ENCODE measurements around the gene UGT1A7.

UGT1A7 gene

DNA sequence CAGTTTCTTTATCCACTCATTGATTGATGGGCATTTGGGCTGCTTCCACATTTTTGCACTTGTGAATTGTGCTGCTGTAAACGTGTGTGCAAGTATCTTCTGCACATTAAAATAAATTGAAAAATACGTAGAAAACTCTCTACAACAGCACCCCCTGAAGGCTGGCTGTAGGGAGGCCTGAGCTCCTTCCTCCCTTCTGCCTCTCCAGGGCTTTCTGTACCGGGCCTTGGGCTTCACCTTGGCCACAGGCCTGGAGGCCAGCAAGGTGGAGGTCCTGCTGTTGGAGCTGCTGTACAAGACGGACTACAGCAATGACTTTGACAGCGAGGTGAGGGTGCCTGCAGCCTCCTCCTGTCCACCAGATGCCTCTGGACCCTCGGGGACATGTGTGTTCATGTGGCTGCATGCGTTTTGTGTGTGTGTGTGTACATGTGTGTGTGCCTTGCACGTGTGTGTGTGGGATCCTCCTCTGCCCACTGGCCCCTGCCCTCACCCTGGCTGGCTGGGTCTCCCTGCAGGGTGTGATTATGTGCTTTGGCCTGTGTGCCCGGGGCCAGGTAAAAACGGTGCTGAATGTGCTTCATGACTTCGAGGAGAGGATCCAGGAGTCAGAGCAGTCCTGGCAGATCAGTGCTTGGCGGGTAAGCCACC, 125.6 kb downstream of the UGT1A7 start:
- H3K27ac ChIP-seq (ENCODE audit: low read depth, low read length) = no peak overlapping the region
- H3K4me2 ChIP-seq (ENCODE audit: low read length) = no peak overlapping the region
- H3K9me3 ChIP-seq (ENCODE audit: control insufficient read depth, insufficient read depth, low read length) = no peaks in the 10 kb centered on the region
- no peaks in the 10 kb centered on the region for H3K36me3 ChIP-seq (ENCODE audit: control insufficient read depth, low read length)
- no peaks in the 10 kb centered on the region for H3F3A ChIP-seq (ENCODE audit: control insufficient read depth, insufficient read depth)
- no peaks in the 10 kb centered on the region for H3K79me2 ChIP-seq (ENCODE audit: control insufficient read depth, low read length)
- no peaks in the 10 kb centered on the region for H4K20me1 ChIP-seq (ENCODE audit: control insufficient read depth, insufficient read depth, low read depth, low read length)
- TF ChIP-seq, protein P1, sequence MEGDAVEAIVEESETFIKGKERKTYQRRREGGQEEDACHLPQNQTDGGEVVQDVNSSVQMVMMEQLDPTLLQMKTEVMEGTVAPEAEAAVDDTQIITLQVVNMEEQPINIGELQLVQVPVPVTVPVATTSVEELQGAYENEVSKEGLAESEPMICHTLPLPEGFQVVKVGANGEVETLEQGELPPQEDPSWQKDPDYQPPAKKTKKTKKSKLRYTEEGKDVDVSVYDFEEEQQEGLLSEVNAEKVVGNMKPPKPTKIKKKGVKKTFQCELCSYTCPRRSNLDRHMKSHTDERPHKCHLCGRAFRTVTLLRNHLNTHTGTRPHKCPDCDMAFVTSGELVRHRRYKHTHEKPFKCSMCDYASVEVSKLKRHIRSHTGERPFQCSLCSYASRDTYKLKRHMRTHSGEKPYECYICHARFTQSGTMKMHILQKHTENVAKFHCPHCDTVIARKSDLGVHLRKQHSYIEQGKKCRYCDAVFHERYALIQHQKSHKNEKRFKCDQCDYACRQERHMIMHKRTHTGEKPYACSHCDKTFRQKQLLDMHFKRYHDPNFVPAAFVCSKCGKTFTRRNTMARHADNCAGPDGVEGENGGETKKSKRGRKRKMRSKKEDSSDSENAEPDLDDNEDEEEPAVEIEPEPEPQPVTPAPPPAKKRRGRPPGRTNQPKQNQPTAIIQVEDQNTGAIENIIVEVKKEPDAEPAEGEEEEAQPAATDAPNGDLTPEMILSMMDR (IDR thresholded peaks at IDR 0.05; ENCODE audit: low read depth, low read length, poor library complexity, severe bottlenecking) = no peak
- TF ChIP-seq EZH2phosphoT487 (IDR thresholded peaks at IDR 0.05; ENCODE audit: borderline replicate concordance, low read length) = no peak
- H3K4me3 ChIP-seq (ENCODE audit: low read length) = no peak overlapping the region
- H3K27me3 ChIP-seq (ENCODE audit: control insufficient read depth, low read length) = peaks cover 10% of the 10 kb centered on the region
- no peaks in the 10 kb centered on the region for H3K4me1 ChIP-seq (ENCODE audit: control insufficient read depth, low read length)
- no peaks in the 10 kb centered on the region for H3K9me2 ChIP-seq (replicated peaks; ENCODE audit: control insufficient read depth, low read length)

DNA sequence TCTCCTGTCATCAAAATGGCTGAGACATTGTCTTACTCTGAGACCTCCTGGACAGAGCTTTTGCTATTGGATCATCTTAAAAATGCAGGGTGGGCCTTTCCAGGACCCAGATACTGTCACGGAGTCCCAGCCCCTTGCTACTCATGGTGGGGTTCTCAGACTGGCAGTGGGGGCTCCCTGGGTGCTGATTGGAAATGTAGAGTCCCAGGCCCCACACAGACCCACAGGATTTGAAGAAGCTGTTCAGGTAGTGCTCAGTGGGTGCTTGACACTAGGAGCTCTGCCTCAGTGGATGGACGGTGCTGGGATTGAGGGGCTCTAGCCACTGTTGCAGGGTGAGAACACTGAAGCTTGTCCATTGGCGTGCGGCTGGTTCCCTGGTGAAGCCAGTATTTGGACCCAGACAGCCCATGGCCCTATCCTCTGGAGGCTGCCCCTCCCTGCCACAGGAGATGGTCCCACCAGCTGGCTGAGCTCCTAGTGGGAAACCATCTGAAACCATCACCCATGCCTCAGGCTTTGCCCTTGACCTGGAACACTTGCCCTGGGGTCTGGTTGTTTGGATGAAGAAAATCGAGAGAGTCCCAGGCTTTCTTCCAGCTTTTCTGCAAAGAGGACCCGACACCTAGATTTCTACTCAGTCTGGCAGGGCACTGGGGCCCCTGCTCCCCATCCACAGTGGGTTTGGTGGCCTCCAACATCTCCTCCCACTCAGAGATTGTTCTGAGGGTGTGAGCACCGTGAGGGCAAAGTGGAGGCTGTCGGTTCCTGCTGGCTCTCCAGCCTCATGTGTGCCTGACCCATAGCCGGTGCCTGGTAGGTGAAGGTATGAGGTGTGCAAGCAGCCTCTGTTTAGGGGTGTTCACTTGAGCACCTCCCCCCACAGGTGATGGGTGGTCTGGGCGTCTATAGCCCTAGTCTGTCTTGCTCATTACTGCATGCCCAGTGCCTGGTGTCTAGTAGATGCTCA, 126.5 kb downstream of the UGT1A7 start:
- Histone ChIP-seq H3K4me1 (ENCODE audit: control insufficient read depth, low read length) (no peaks in the 10 kb centered on the region), H3K27me3 (ENCODE audit: control insufficient read depth, low read length) (peaks cover 10% of the 10 kb centered on the region), H3K9me3 (ENCODE audit: control insufficient read depth, insufficient read depth, low read length) (no peaks in the 10 kb centered on the region), H4K20me1 (ENCODE audit: control insufficient read depth, insufficient read depth, low read depth, low read length) (no peaks in the 10 kb centered on the region), H3K4me3 (ENCODE audit: low read length) (no peak overlapping the region), H3F3A (ENCODE audit: control insufficient read depth, insufficient read depth) (no peaks in the 10 kb centered on the region), H3K27ac (ENCODE audit: low read depth, low read length) (no peak overlapping the region), H3K9me2 (replicated peaks; ENCODE audit: control insufficient read depth, low read length) (no peaks in the 10 kb centered on the region), H3K4me2 (ENCODE audit: low read length) (no peak overlapping the region), H3K79me2 (ENCODE audit: control insufficient read depth, low read length) (no peaks in the 10 kb centered on the region), H3K36me3 (ENCODE audit: control insufficient read depth, low read length) (no peaks in the 10 kb centered on the region)
- TF ChIP-seq, protein P1 (IDR thresholded peaks at IDR 0.05; ENCODE audit: low read depth, low read length, poor library complexity, severe bottlenecking) = no peak
- no peak for TF ChIP-seq EZH2phosphoT487 (IDR thresholded peaks at IDR 0.05; ENCODE audit: borderline replicate concordance, low read length)

DNA sequence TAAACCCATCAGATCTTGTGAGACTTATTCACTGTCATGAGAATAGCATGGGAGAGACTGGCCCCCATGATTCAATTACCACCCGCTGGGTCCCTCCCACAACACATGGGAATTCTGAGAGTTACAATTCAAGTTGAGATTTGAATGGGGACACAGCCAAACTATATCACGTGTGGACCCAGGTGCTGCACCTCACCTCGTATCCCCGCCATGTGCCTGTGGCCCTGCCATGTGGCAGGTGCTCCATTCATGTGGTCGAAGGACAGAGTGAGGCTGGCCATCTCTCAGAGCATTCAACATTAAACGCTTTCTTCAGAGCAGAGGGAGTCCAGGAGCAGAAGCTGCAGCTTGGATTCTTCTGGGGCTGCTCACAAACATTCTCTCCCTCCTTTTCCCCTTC, 128.7 kb downstream of the UGT1A7 start:
- H3K4me1 ChIP-seq (ENCODE audit: control insufficient read depth, low read length) = no peaks in the 10 kb centered on the region
- no peaks in the 10 kb centered on the region for H3F3A ChIP-seq (ENCODE audit: control insufficient read depth, insufficient read depth)
- H3K4me3 ChIP-seq (ENCODE audit: low read length) = no peak overlapping the region
- H3K9me3 ChIP-seq (ENCODE audit: control insufficient read depth, insufficient read depth, low read length) = peaks cover 5% of the 10 kb centered on the region; the same call in 1 of the 2 replicates
- H4K20me1 ChIP-seq (ENCODE audit: control insufficient read depth, insufficient read depth, low read depth, low read length) = no peaks in the 10 kb centered on the region
- TF ChIP-seq, protein P1 (IDR thresholded peaks at IDR 0.05; ENCODE audit: low read depth, low read length, poor library complexity, severe bottlenecking) = no peak
- TF ChIP-seq EZH2phosphoT487 (IDR thresholded peaks at IDR 0.05; ENCODE audit: borderline replicate concordance, low read length) = no peak
- H3K36me3 ChIP-seq (ENCODE audit: control insufficient read depth, low read length) = no peaks in the 10 kb centered on the region
- no peak overlapping the region for H3K4me2 ChIP-seq (ENCODE audit: low read length)
- H3K79me2 ChIP-seq (ENCODE audit: control insufficient read depth, low read length) = no peaks in the 10 kb centered on the region
- H3K9me2 ChIP-seq (replicated peaks; ENCODE audit: control insufficient read depth, low read length) = no peaks in the 10 kb centered on the region
- H3K27me3 ChIP-seq (ENCODE audit: control insufficient read depth, low read length) = peaks cover 10% of the 10 kb centered on the region
- H3K27ac ChIP-seq (ENCODE audit: low read depth, low read length) = no peak overlapping the region

Measured in DOHH2 (cell line).